HepG2 (cell line): Measurements from ENCODE around the gene CAPG. TPM values are rescaled to one million over a fixed set of nuclear protein-coding genes. Genes with fewer than 3 reads are reported as not detected.

Experiments
- ATAC-seq: fragments of 200-7000 bp; cut with Tn5 transposase; 3 replicates; pipeline ENCODE4 v1.9.1; 2020; ENCODE audit warnings: mild to moderate bottlenecking, moderate library complexity
- BruUV-seq: library from RNA; stranded (reverse); fragments of 400-500 nt; replicated peaks from 2 replicates; lab custom pipeline; 2021; lab: Mats Ljungman, UMichigan
- CTCF ChIA-PET: fragments of 300-600 bp; formaldehyde crosslinking; extraction: SDS; loops from one replicate; lab custom pipeline; 2021; ENCODE audit warnings: low total read pairs, inconsistent platforms, low intra/inter-chr PET ratio; lab: Yijun Ruan, JAX
- POLR2A ChIA-PET: fragments of 350-600 bp; sonication (Branson Sonifier 250); formaldehyde crosslinking; loops from one replicate; lab custom pipeline; 2020; ENCODE audit warnings: antibody characterized with exemption, inconsistent platforms; lab: Yijun Ruan, JAX
- DNase-seq: peaks from one replicate; pipeline ENCODE4 v3.0.0-alpha.2; 2015; ENCODE audit warnings: low spot score
- FAIRE-seq: peaks from 3 replicates; lab custom pipeline; 2011; peaks lifted over from hg19 to GRCh38; lab: Jason Lieb, UNC
- H2AFZ ChIP-seq: one replicate; pipeline ENCODE4 v1.6.1; 2011; ENCODE audit warnings: low read length, inconsistent platforms
- H3K27ac ChIP-seq: fragments of 300-600 bp; 3 replicates; pipeline ENCODE4 v1.8.0; 2011; ENCODE audit warnings: mixed run types, mild to moderate bottlenecking, mixed read lengths, low read length, inconsistent platforms; ENCODE audit not compliant: insufficient read depth; ENCODE audit errors: extremely low read length
- H3K27me3 ChIP-seq, 2 experiments: fragments of 200-600 bp in 1 of 2; 2 replicates in 1 of 2; 3 replicates in 1 of 2; pipeline versions ENCODE4 v1.6.0 to v1.8.0; 2011; ENCODE audit warnings: low read length in 2 of 2, mild to moderate bottlenecking in 2 of 2, moderate library complexity in 2 of 2, inconsistent platforms in 1 of 2; ENCODE audit not compliant: insufficient read depth in 2 of 2, control insufficient read depth in 1 of 2
- H3K36me3 ChIP-seq, 2 experiments: fragments of 200-600 bp in 1 of 2; replicated peaks in 1 of 2; 2 replicates in 1 of 2; 3 replicates in 1 of 2; pipeline versions ENCODE4 v1.5.1 to v1.8.0; 2011; ENCODE audit warnings: low read length in 2 of 2, inconsistent platforms in 1 of 2; ENCODE audit not compliant: insufficient read depth in 2 of 2, control insufficient read depth in 1 of 2
- H3K4me1 ChIP-seq: 2 replicates; pipeline ENCODE4 v1.5.1; 2012; ENCODE audit warnings: low read length, inconsistent platforms; ENCODE audit not compliant: insufficient read depth
- H3K4me2 ChIP-seq: 2 replicates; pipeline ENCODE4 v1.6.0; 2011; ENCODE audit warnings: low read depth, low read length, inconsistent platforms
- H3K4me3 ChIP-seq, 3 experiments: fragments of 200-600 bp in 1 of 3; sonication (generic), shearing (Covaris generic) in 1 of 3; replicated peaks in 1 of 3; 2 replicates each; pipeline ENCODE4 v1.5.1; 2011 to 2016; ENCODE audit warnings: low read length in 3 of 3, inconsistent platforms in 2 of 3, low read depth in 2 of 3, mild to moderate bottlenecking in 2 of 3, control low read depth in 1 of 3, mixed read lengths in 1 of 3; ENCODE audit not compliant: insufficient read depth in 1 of 3
- H3K79me2 ChIP-seq: one replicate; pipeline ENCODE4 v1.6.1; 2011; ENCODE audit warnings: low read length, inconsistent platforms; ENCODE audit not compliant: insufficient read depth
- H3K9ac ChIP-seq: 2 replicates; pipeline ENCODE4 v1.6.0; 2011; ENCODE audit warnings: mild to moderate bottlenecking, low read depth, low read length, inconsistent platforms; ENCODE audit not compliant: insufficient read depth
- H3K9me3 ChIP-seq: 2 replicates; pipeline ENCODE4 v1.5.1; 2012; ENCODE audit warnings: mild to moderate bottlenecking, low read length
- H4K20me1 ChIP-seq: 2 replicates; pipeline ENCODE4 v1.6.0; 2011; ENCODE audit warnings: inconsistent platforms, mild to moderate bottlenecking, low read length, moderate library complexity; ENCODE audit not compliant: insufficient read depth
- ATM ChIP-seq: fragments of 450-650 bp; IDR thresholded peaks from 2 replicates; pipeline ENCODE4 v1.7.1; 2017; ENCODE audit warnings: mild to moderate bottlenecking, borderline replicate concordance
- CENPT ChIP-seq: sonication (generic); formaldehyde crosslinking; IDR thresholded peaks from 2 replicates; pipeline ENCODE4 v1.8.0; 2022; ENCODE audit warnings: low read depth, mild to moderate bottlenecking, moderate library complexity, missing genetic modification reagents
- FOSL2 ChIP-seq: sonication (generic); formaldehyde crosslinking; IDR thresholded peaks from 2 replicates; pipeline ENCODE4 v1.4.0; 2020; ENCODE audit warnings: missing genetic modification reagents
- KDM5B ChIP-seq: sonication (generic); formaldehyde crosslinking; IDR thresholded peaks from 2 replicates; pipeline ENCODE4 v1.4.0; 2020; ENCODE audit warnings: missing genetic modification reagents, mild to moderate bottlenecking, borderline replicate concordance
- NONO ChIP-seq, 2 experiments: fragments of 450-650 bp in 1 of 2; sonication (generic) in 1 of 2; formaldehyde crosslinking in 1 of 2; IDR thresholded peaks in 1 of 2; conservative IDR thresholded peaks in 1 of 2; 2 replicates each; pipeline versions ENCODE4 v1.6.1 to v1.8.0; 2017 to 2022; ENCODE audit warnings: mild to moderate bottlenecking in 1 of 2, missing genetic modification reagents in 1 of 2, moderate library complexity in 1 of 2
- TIGD3 ChIP-seq: sonication (generic); formaldehyde crosslinking; IDR thresholded peaks from 2 replicates; pipeline ENCODE4 v1.5.1; 2020; ENCODE audit warnings: mild to moderate bottlenecking, missing genetic modification reagents, borderline replicate concordance
- ZNF232 ChIP-seq: sonication (generic); formaldehyde crosslinking; IDR thresholded peaks from 2 replicates; pipeline ENCODE4 v1.4.0; 2020; ENCODE audit warnings: missing genetic modification reagents, borderline replicate concordance
- WGBS: methylation state at CpG from one replicate; pipeline ENCODE4 v1.1.6; 2017; ENCODE audit warnings: low lambda C conversion rate; 5-methylcytosine and 5-hydroxymethylcytosine counted together
- in situ Hi-C: cut with HindIII; loops from 2 replicates; pipeline ENCODE4 v1.10.0; 2017; ENCODE audit warnings: low pct_unique_long_range_greater_than_20kb; ENCODE audit not compliant: extremely low pct_ligation_motif_present
- intact Hi-C: fragments of 100-400 bp; cut with micrococcal nuclease; formaldehyde crosslinking; loops from one replicate; pipeline ENCODE4 v1.10.0; 2022; ENCODE audit not compliant: unreplicated experiment
- polyA plus RNA-seq, 8 experiments: library from polyadenylated mRNA; depleted of rRNA in 3 of 8; stranded (reverse) in 7 of 8; unstranded in 1 of 8; fragments of >200 nt; fragmentation: Illumina TruSeq in 4 of 8; extraction: Trizol in 4 of 8; gene quantifications; 2 replicates each; pipeline versions ENCODE4 v1.2.1 to v1.2.3, GENCODE V29; 2011 to 2016; ENCODE audit warnings: low read depth in 4 of 8, missing spikeins in 1 of 8, mixed read lengths in 1 of 8; ENCODE audit not compliant: insufficient read depth in 1 of 8
- total RNA-seq, 5 experiments: library from RNA; depleted of rRNA; stranded (reverse); fragments of >200 nt; fragmentation: Illumina TruSeq; extraction: Trizol; gene quantifications; 2 replicates each; pipeline ENCODE4 v1.2.3, GENCODE V29; 2016; ENCODE audit warnings: low read depth in 1 of 5

The CAPG gene
- total and polyA plus RNA-seq, 2 of the 13 experiments (the other 11 are each of a cell fraction or from before 2014, with no cell fraction given) = 12.7 to 18.2 TPM

DNA sequence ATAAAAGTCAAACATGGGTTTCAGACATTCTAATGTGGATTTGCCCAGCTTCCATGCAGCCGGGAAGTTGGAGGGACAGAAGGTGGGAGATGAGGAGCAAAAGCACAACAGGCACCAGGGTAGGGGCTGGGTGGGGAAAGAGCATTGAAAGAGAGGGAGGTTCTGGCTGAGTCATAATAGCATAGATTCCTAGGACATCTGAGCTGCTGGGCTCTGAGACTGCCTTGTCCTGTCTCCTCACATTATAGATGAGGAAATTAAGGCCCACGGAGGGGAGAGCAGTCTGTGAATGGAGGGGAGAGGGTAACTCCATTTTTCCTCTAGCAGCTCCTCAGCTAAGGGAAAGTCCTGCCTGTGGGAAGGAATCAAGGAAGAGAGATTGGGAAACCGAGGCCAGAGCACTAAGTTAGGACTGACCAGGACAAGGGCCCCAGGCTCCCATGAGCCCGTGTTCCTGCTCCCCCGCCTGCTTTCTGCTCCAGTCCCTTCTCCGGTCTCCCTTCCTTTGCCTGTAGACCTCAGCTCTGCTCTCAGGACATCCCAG is 34.5 kb upstream of the CAPG start:
- ATAC-seq (no peak), FAIRE-seq (no peak), DNase-seq (no peak)
- TF ChIP-seq TIGD3 (CRISPR knock-in tag) = no peak
- TF ChIP-seq KDM5B = no peak
- TF ChIP-seq ZNF232 = no peak
- TF ChIP-seq CENPT (CRISPR knock-in tag) = no peak
- TF ChIP-seq ATM = no peak
- peak; percentile 20; the same call in 1 of the 2 replicates for TF ChIP-seq FOSL2 (CRISPR knock-in tag)
- no peak for TF ChIP-seq NONO (IDR thresholded peaks at IDR 0.05)
- TF ChIP-seq NONO (CRISPR knock-in tag; conservative IDR thresholded peaks at IDR 0.05) = no peak
- no peaks in the 10 kb centered on the region for H4K20me1 ChIP-seq
- WGBS = 67% methylated on average over 6 of the region's 6 CpGs
- ChIA-PET POLR2A (interaction anchor here (1.4 to 3.7 kb wide), 9 partner anchors 9 to 117 kb away, joined by 3 to 37 read pairs (median 11); partner anchors contain the start of genes GGCX, MAT2A and SH2D6), CTCF (no interaction called here)
- H3K9ac ChIP-seq = no peak overlapping the region
- BruUV-seq = no TSS peak
- no peak overlapping the region for H3K27ac ChIP-seq
- no peaks in the 10 kb centered on the region for H3K36me3 ChIP-seq
- no peak overlapping the region for H3K4me3 ChIP-seq
- no peak overlapping the region for H3K4me2 ChIP-seq
- H3K9me3 ChIP-seq = no peaks in the 10 kb centered on the region
- peaks cover 0 to 16% of the 10 kb centered on the region in 2 experiments; a peak in 2 of 5 replicates for H3K27me3 ChIP-seq
- peaks cover 32% of the 10 kb centered on the region for H3K4me1 ChIP-seq
- no peak overlapping the region for H2AFZ ChIP-seq
- no peaks in the 10 kb centered on the region for H3K79me2 ChIP-seq
- in situ Hi-C loops = no loop called here
- intact Hi-C loops = no loop called here
